Smooth muscle cell (in vitro differentiated cells): Measurements from ENCODE around the gene DBF4B. TPM values are rescaled to one million over a fixed set of nuclear protein-coding genes. Genes with fewer than 3 reads are reported as not detected.

ENCODE experiments used
- DNase-seq: peaks from one replicate; lab custom pipeline; 2025; ENCODE audit not compliant: unreplicated experiment; lab: John Stamatoyannopoulos, UW
- H2AFZ ChIP-seq: fragments of 200-600 bp; sonication (generic); 2 replicates; pipeline ENCODE4 v1.6.0; 2016; ENCODE audit warnings: antibody characterized with exemption, low read depth, mild to moderate bottlenecking
- H3F3A ChIP-seq: fragments of 200-600 bp; sonication (generic); 2 replicates; pipeline ENCODE4 v1.6.0; 2017; ENCODE audit warnings: antibody characterized with exemption, low read depth
- H3K27ac ChIP-seq: fragments of 200-600 bp; sonication (generic); 2 replicates; pipeline ENCODE4 v1.5.1; 2016; ENCODE audit warnings: low read depth, mild to moderate bottlenecking
- H3K27me3 ChIP-seq: fragments of 200-600 bp; sonication (generic); 2 replicates; pipeline ENCODE4 v1.6.1; 2016; ENCODE audit warnings: low read depth, mild to moderate bottlenecking
- H3K36me3 ChIP-seq: fragments of 200-600 bp; sonication (generic); 2 replicates; pipeline ENCODE4 v1.5.1; 2016; ENCODE audit warnings: low read depth
- H3K4me1 ChIP-seq: fragments of 200-600 bp; sonication (generic); 2 replicates; pipeline ENCODE4 v1.5.1; 2016; ENCODE audit warnings: low read depth
- H3K4me2 ChIP-seq: fragments of 200-600 bp; sonication (generic); 2 replicates; pipeline ENCODE4 v1.6.0; 2016; ENCODE audit warnings: mild to moderate bottlenecking
- H3K4me3 ChIP-seq: fragments of 200-600 bp; sonication (generic); 2 replicates; pipeline ENCODE4 v1.5.1; 2016; ENCODE audit warnings: mild to moderate bottlenecking
- H3K79me2 ChIP-seq: fragments of 200-600 bp; sonication (generic); 2 replicates; pipeline ENCODE4 v1.6.0; 2016; ENCODE audit warnings: low read depth, mild to moderate bottlenecking
- H3K9ac ChIP-seq: fragments of 200-600 bp; sonication (generic); 2 replicates; pipeline ENCODE4 v1.6.0; 2016; ENCODE audit warnings: low read depth
- H3K9me3 ChIP-seq: fragments of 200-600 bp; sonication (generic); replicated peaks from 2 replicates; pipeline ENCODE4 v1.5.1; 2016; ENCODE audit warnings: low read depth
- H4K20me1 ChIP-seq: fragments of 200-600 bp; sonication (generic); 2 replicates; pipeline ENCODE4 v1.6.0; 2016; ENCODE audit warnings: low read depth
- CTCF ChIP-seq: fragments of 200-600 bp; sonication (generic); IDR thresholded peaks from 2 replicates; pipeline ENCODE4 v1.5.1; 2017; ENCODE audit warnings: borderline replicate concordance, mild to moderate bottlenecking, antibody characterized with exemption; ENCODE audit not compliant: insufficient read depth, poor library complexity, severe bottlenecking
- WGBS: methylation state at CpG from one replicate; pipeline ENCODE4 v1.1.7; 2016; ENCODE audit warnings: low lambda C conversion rate; 5-methylcytosine and 5-hydroxymethylcytosine counted together
- polyA plus RNA-seq: library from polyadenylated mRNA; unstranded; fragments of >200 nt; fragmentation: Nextera tagmentation; extraction: Ambion mirVana; gene quantifications from 2 replicates; pipeline ENCODE4 v1.2.1, GENCODE V29; 2016
- total RNA-seq: library from RNA; depleted of rRNA; stranded (reverse); fragments of >200 nt; gene quantifications from 2 replicates; pipeline ENCODE4 v1.2.3, GENCODE V29; 2014

The DBF4B gene
- total and polyA plus RNA-seq, 2 experiments from 2014 or later: 1.6 to 2.7 TPM

- no peak for DNase-seq
- Histone ChIP-seq H3K9ac (peak overlapping the region; percentile 32), H2AFZ (no peak overlapping the region), H3K4me3 (no peak overlapping the region), H3K9me3 (no peaks in the 10 kb centered on the region), H3K79me2 (no peaks in the 10 kb centered on the region), H4K20me1 (no peaks in the 10 kb centered on the region), H3K4me2 (peak overlapping the region; percentile 62), H3K36me3 (peaks cover 2% of the 10 kb centered on the region), H3K27me3 (no peaks in the 10 kb centered on the region), H3K27ac (peak overlapping the region; percentile 97), H3F3A (peaks cover 19% of the 10 kb centered on the region), H3K4me1 (peaks cover 6% of the 10 kb centered on the region)
- 57% methylated on average over 9 of the region's 9 CpGs for WGBS
- no peak for TF ChIP-seq CTCF
Measured at GRCh38 chr17:44795421-44795820, 87.0 kb downstream of the DBF4B start.

- H3K4me3 ChIP-seq: no peak overlapping the region
- no peak overlapping the region for H3K4me2 ChIP-seq
- H2AFZ ChIP-seq: no peak overlapping the region
- no peak overlapping the region for H3K9ac ChIP-seq
- peaks cover 6% of the 10 kb centered on the region for H3K4me1 ChIP-seq
- H3K36me3 ChIP-seq: peaks cover 5% of the 10 kb centered on the region
- TF ChIP-seq CTCF: no peak
- H3K79me2 ChIP-seq: no peaks in the 10 kb centered on the region
- no peaks in the 10 kb centered on the region for H3K27me3 ChIP-seq
- no peaks in the 10 kb centered on the region for H4K20me1 ChIP-seq
- no peak for DNase-seq
- 88% methylated on average over 10 of the region's 10 CpGs for WGBS
- H3F3A ChIP-seq: peaks cover 19% of the 10 kb centered on the region
- peak overlapping the region; percentile 97 for H3K27ac ChIP-seq
- no peaks in the 10 kb centered on the region for H3K9me3 ChIP-seq
Measured at GRCh38 chr17:44795928-44796327, 87.5 kb downstream of the DBF4B start.

GRCh38 chr17:44796731-44797130 lies 88.3 kb downstream of the DBF4B start:
- no peak for TF ChIP-seq CTCF
- no peak overlapping the region for H3K4me2 ChIP-seq
- no peak for DNase-seq
- 96% methylated on average over 9 of the region's 9 CpGs for WGBS
- H3K27me3 ChIP-seq: no peaks in the 10 kb centered on the region
- no peaks in the 10 kb centered on the region for H4K20me1 ChIP-seq
- peaks cover 5% of the 10 kb centered on the region for H3K36me3 ChIP-seq
- H2AFZ ChIP-seq: no peak overlapping the region
- no peak overlapping the region for H3K9ac ChIP-seq
- H3K79me2 ChIP-seq: no peaks in the 10 kb centered on the region
- H3K4me1 ChIP-seq: peaks cover 6% of the 10 kb centered on the region
- no peak overlapping the region for H3K4me3 ChIP-seq
- H3K27ac ChIP-seq: no peak overlapping the region
- peaks cover 19% of the 10 kb centered on the region for H3F3A ChIP-seq
- H3K9me3 ChIP-seq: no peaks in the 10 kb centered on the region

GRCh38 chr17:44797802-44798201 lies 89.3 kb downstream of the DBF4B start:
- H3K4me1 ChIP-seq: peaks cover 6% of the 10 kb centered on the region
- WGBS: 41% methylated on average over 11 of the region's 11 CpGs
- peaks cover 19% of the 10 kb centered on the region for H3F3A ChIP-seq
- TF ChIP-seq CTCF: no peak
- H2AFZ ChIP-seq: peak overlapping the region; percentile 23
- peak overlapping the region; percentile 12 for H3K27ac ChIP-seq
- H3K9ac ChIP-seq: no peak overlapping the region
- H3K4me2 ChIP-seq: peak overlapping the region; percentile 63
- H3K36me3 ChIP-seq: peaks cover 5% of the 10 kb centered on the region
- H3K4me3 ChIP-seq: no peak overlapping the region
- no peak for DNase-seq
- no peaks in the 10 kb centered on the region for H3K9me3 ChIP-seq
- H4K20me1 ChIP-seq: no peaks in the 10 kb centered on the region
- H3K79me2 ChIP-seq: no peaks in the 10 kb centered on the region
- H3K27me3 ChIP-seq: no peaks in the 10 kb centered on the region
